Measurements from ENCODE around the gene SLC6A1. TPM values are rescaled to one million over a fixed set of nuclear protein-coding genes. Genes with fewer than 3 reads are reported as not detected.
A peak's percentile ranks its signal among the peaks of the same experiment; 100 is the strongest.

The SLC6A1 gene
- total RNA-seq, 1 donor from 2014 or later = not detected

- no peak for DNase-seq (ENCODE audit: extremely low read depth, low read depth, low spot score)
Observed at GRCh38 chr3:11015369-11015768, 22.8 kb downstream of the SLC6A1 start.

GRCh38 chr3:11016727-11017126 lies 24.2 kb downstream of the SLC6A1 start:
- DNase-seq (ENCODE audit: extremely low read depth, low read depth, low spot score) = no peak

- DNase-seq (ENCODE audit: extremely low read depth, low read depth, low spot score) = peak; percentile 44
Observed at GRCh38 chr3:11019116-11019819, 26.7 kb downstream of the SLC6A1 start.

- DNase-seq (ENCODE audit: extremely low read depth, low read depth, low spot score) = no peak
Observed at GRCh38 chr3:11020764-11021163, 28.2 kb downstream of the SLC6A1 start.

- DNase-seq (ENCODE audit: extremely low read depth, low read depth, low spot score) = no peak
Observed at GRCh38 chr3:11021611-11022011, 29.1 kb downstream of the SLC6A1 start.

GRCh38 chr3:11022115-11022514 lies 29.6 kb downstream of the SLC6A1 start:
- no peak for DNase-seq (ENCODE audit: extremely low read depth, low read depth, low spot score)

- no peak for DNase-seq (ENCODE audit: extremely low read depth, low read depth, low spot score)
Observed at GRCh38 chr3:11024181-11024580, 31.6 kb downstream of the SLC6A1 start.

GRCh38 chr3:11029948-11030347 lies 37.4 kb downstream of the SLC6A1 start:
- no peak for DNase-seq (ENCODE audit: extremely low read depth, low read depth, low spot score)

GRCh38 chr3:11033871-11034270 lies 41.3 kb downstream of the SLC6A1 start:
- DNase-seq (ENCODE audit: extremely low read depth, low read depth, low spot score) = no peak

- no peak for DNase-seq (ENCODE audit: extremely low read depth, low read depth, low spot score)
Observed at GRCh38 chr3:11034309-11034985, 41.9 kb downstream of the SLC6A1 start.

- DNase-seq (ENCODE audit: extremely low read depth, low read depth, low spot score) = no peak
Observed at GRCh38 chr3:11035757-11036505, 43.4 kb downstream of the SLC6A1 start.

GRCh38 chr3:11037241-11037873 lies 44.8 kb downstream of the SLC6A1 start:
- no peak for DNase-seq (ENCODE audit: extremely low read depth, low read depth, low spot score)

- no peak for DNase-seq (ENCODE audit: extremely low read depth, low read depth, low spot score)
Observed at GRCh38 chr3:11037976-11038375, 45.4 kb downstream of the SLC6A1 start.

- no peak for DNase-seq (ENCODE audit: extremely low read depth, low read depth, low spot score)
Observed at GRCh38 chr3:11045536-11045935, 53.0 kb downstream of the SLC6A1 start.

GRCh38 chr3:11047500-11047899 lies 55.0 kb downstream of the SLC6A1 start:
- DNase-seq (ENCODE audit: extremely low read depth, low read depth, low spot score) = no peak

- no peak for DNase-seq (ENCODE audit: extremely low read depth, low read depth, low spot score)
Observed at GRCh38 chr3:11050666-11051323, 58.2 kb downstream of the SLC6A1 start.

- DNase-seq (ENCODE audit: extremely low read depth, low read depth, low spot score) = no peak
Observed at GRCh38 chr3:11053926-11054503, 61.5 kb downstream of the SLC6A1 start.

- no peak for DNase-seq (ENCODE audit: extremely low read depth, low read depth, low spot score)
Observed at GRCh38 chr3:11054739-11055438, 62.3 kb downstream of the SLC6A1 start.

- no peak for DNase-seq (ENCODE audit: extremely low read depth, low read depth, low spot score)
Observed at GRCh38 chr3:11055496-11055895, 62.9 kb downstream of the SLC6A1 start.

Data from glomerular endothelial cell (primary cell).